ENCODE measurements around the gene MFAP3L. TPM values are rescaled to one million over a fixed set of nuclear protein-coding genes. Genes with fewer than 3 reads are reported as not detected.

MFAP3L gene
- total RNA-seq, 1 donor from 2014 or later = 6.3 TPM

- Mint-ChIP-seq H3K27ac (ENCODE audit: unreplicated experiment) (no peak overlapping the region), H3K4me1 (ENCODE audit: unreplicated experiment) (no peaks in the 10 kb centered on the region), H3K4me3 (ENCODE audit: unreplicated experiment) (no peak overlapping the region), H3K36me3 (ENCODE audit: low read depth, unreplicated experiment) (no peaks in the 10 kb centered on the region), H3K9me3 (ENCODE audit: unreplicated experiment) (no peaks in the 10 kb centered on the region), H3K27me3 (ENCODE audit: unreplicated experiment) (peaks cover 3% of the 10 kb centered on the region)
- no peak for DNase-seq (ENCODE audit: low spot score)
- TF ChIP-seq, protein P1, sequence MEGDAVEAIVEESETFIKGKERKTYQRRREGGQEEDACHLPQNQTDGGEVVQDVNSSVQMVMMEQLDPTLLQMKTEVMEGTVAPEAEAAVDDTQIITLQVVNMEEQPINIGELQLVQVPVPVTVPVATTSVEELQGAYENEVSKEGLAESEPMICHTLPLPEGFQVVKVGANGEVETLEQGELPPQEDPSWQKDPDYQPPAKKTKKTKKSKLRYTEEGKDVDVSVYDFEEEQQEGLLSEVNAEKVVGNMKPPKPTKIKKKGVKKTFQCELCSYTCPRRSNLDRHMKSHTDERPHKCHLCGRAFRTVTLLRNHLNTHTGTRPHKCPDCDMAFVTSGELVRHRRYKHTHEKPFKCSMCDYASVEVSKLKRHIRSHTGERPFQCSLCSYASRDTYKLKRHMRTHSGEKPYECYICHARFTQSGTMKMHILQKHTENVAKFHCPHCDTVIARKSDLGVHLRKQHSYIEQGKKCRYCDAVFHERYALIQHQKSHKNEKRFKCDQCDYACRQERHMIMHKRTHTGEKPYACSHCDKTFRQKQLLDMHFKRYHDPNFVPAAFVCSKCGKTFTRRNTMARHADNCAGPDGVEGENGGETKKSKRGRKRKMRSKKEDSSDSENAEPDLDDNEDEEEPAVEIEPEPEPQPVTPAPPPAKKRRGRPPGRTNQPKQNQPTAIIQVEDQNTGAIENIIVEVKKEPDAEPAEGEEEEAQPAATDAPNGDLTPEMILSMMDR (IDR thresholded peaks at IDR 0.05; ENCODE audit: unreplicated experiment) = no peak
These were observed 14.0 kb upstream of the MFAP3L start for GRCh38 chr4:170040031-170040680.

DNA sequence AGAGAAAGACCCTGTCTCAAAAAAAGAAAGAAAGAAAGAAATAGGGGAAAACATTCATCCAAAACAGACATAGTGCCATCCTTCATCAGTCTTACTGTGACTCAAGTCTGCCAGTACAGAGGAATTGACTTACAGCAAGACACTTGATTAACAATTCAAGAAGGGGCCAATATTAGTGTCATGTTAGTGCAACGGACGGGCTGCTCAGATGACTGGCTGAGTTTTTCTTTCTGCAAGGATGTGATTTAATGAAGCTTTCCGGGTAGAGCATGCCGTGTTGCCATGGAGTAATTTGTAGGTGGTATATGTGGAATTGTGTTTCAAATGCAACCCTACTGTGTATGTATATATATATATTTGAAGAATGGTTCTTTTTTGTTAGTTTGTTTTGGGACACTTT is 12.6 kb upstream of the MFAP3L start:
- no peak for DNase-seq (ENCODE audit: low spot score)
- TF ChIP-seq, protein P1 (IDR thresholded peaks at IDR 0.05; ENCODE audit: unreplicated experiment) = no peak
- H3K9me3 Mint-ChIP-seq (ENCODE audit: unreplicated experiment) = no peaks in the 10 kb centered on the region
- H3K36me3 Mint-ChIP-seq (ENCODE audit: low read depth, unreplicated experiment) = no peaks in the 10 kb centered on the region
- H3K4me3 Mint-ChIP-seq (ENCODE audit: unreplicated experiment) = no peak overlapping the region
- H3K27me3 Mint-ChIP-seq (ENCODE audit: unreplicated experiment) = peaks cover 3% of the 10 kb centered on the region
- no peak overlapping the region for H3K27ac Mint-ChIP-seq (ENCODE audit: unreplicated experiment)
- no peaks in the 10 kb centered on the region for H3K4me1 Mint-ChIP-seq (ENCODE audit: unreplicated experiment)

DNA sequence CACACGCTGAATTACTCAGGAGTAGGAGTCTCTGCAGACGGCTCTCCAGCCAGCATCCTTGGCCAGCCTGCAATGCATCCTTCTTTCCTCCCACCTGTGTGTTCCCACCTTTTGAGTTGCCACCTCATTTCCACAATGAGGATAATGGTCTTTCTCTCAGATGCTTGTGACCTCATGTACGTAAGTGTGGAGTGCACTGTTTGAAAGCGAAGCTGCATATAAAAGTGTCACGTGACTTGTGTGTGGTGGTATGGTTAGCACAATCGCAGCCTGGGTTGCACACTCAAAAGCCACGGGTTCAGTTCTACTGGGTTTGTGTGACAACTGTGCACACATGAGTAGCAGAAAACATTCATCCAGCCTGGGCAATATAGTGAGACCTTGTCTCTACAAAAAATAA is 12.0 kb upstream of the MFAP3L start:
- no peaks in the 10 kb centered on the region for H3K9me3 Mint-ChIP-seq (ENCODE audit: unreplicated experiment)
- no peak for DNase-seq (ENCODE audit: low spot score)
- TF ChIP-seq, protein P1 (IDR thresholded peaks at IDR 0.05; ENCODE audit: unreplicated experiment) = no peak
- H3K36me3 Mint-ChIP-seq (ENCODE audit: low read depth, unreplicated experiment) = no peaks in the 10 kb centered on the region
- H3K27me3 Mint-ChIP-seq (ENCODE audit: unreplicated experiment) = peaks cover 3% of the 10 kb centered on the region
- H3K4me1 Mint-ChIP-seq (ENCODE audit: unreplicated experiment) = no peaks in the 10 kb centered on the region
- no peak overlapping the region for H3K27ac Mint-ChIP-seq (ENCODE audit: unreplicated experiment)
- no peak overlapping the region for H3K4me3 Mint-ChIP-seq (ENCODE audit: unreplicated experiment)

GRCh38 chr4:170037481-170037880 is 11.3 kb upstream of the MFAP3L start:
- Mint-ChIP-seq H3K9me3 (ENCODE audit: unreplicated experiment) (no peaks in the 10 kb centered on the region), H3K27me3 (ENCODE audit: unreplicated experiment) (no peaks in the 10 kb centered on the region), H3K4me3 (ENCODE audit: unreplicated experiment) (no peak overlapping the region), H3K36me3 (ENCODE audit: low read depth, unreplicated experiment) (no peaks in the 10 kb centered on the region), H3K4me1 (ENCODE audit: unreplicated experiment) (no peaks in the 10 kb centered on the region), H3K27ac (ENCODE audit: unreplicated experiment) (no peak overlapping the region)
- TF ChIP-seq, protein P1 (IDR thresholded peaks at IDR 0.05; ENCODE audit: unreplicated experiment) = no peak
- no peak for DNase-seq (ENCODE audit: low spot score)

DNA sequence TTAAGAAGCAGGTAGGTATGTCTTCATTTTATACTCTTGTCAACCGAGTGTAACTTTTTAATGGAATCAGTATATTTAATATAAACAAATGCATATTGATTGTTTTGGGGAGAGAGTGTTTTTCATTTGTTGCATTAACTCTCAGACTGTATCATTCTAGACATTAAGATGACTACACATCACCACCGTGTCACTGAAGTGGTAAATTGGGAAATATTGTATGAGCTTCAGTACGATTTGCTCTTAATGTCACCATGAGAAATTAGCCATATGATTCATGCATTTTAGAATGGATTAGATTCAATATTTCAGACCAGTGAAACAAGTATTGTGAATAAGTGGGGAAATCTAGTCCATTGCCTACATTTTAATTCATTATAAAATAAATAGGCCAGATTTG is 9.7 kb upstream of the MFAP3L start:
- H3K4me1 Mint-ChIP-seq (ENCODE audit: unreplicated experiment) = peaks cover 12% of the 10 kb centered on the region
- TF ChIP-seq, protein P1 (IDR thresholded peaks at IDR 0.05; ENCODE audit: unreplicated experiment) = no peak
- H3K27me3 Mint-ChIP-seq (ENCODE audit: unreplicated experiment) = no peaks in the 10 kb centered on the region
- DNase-seq (ENCODE audit: low spot score) = no peak
- H3K9me3 Mint-ChIP-seq (ENCODE audit: unreplicated experiment) = no peaks in the 10 kb centered on the region
- no peaks in the 10 kb centered on the region for H3K36me3 Mint-ChIP-seq (ENCODE audit: low read depth, unreplicated experiment)
- no peak overlapping the region for H3K4me3 Mint-ChIP-seq (ENCODE audit: unreplicated experiment)
- no peak overlapping the region for H3K27ac Mint-ChIP-seq (ENCODE audit: unreplicated experiment)
